CD4-positive, alpha-beta T cell treated with Interferon alpha-2 for 1 hour (primary cell): ENCODE measurements around the gene IL11.
A peak's percentile ranks its signal among the peaks of the same experiment; 100 is the strongest.
"Not testable (repeated sequence)": the region's sequence is repeated elsewhere in the genome, so short reads cannot be mapped to it uniquely, and the experiment has no call there.

ENCODE experiments used
- DNase-seq, 2 donors: peaks; one replicate each; pipeline ENCODE4 v3.0.0-alpha.2; 2020 to 2022

The IL11 gene

DNA sequence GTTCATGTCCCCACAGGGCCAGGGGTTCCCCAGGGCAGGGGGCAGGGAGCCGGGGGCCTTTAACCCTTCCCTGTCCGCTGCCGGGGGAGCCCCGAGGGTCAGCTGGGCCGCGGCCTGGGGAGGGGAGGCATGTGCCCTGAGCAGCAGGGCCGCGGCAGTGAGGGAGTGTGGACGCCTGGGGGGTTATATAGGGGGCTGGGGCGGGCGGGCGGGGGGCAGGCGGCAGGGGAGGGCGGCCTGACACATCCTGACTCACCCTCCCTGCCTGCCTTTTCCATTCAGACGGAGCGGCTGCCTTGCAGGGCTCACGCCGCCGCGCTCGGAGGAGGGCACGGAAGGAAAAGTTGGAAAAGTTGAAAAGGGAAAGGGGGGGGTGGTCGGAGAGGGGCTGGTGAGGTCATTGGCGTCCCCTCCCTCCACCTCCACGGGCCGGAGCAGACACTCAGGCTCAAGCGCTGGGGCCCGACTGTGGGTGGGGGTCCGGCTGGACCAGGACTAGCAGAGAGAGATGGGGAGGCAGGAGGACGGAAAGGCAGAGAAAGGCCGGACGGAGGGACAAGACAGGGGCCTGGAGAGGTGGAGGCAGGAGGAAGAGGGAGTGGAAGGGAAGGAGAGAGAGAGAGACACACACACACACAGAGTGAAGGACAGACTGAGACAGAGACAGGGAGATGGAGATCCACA, at the start of gene IL11:
Gene IL11, minus strand, starts transcription at position 159 of the 684 bp plus-strand sequence. Its CDS starts 153 bp downstream, at position 6.
- DNase-seq: no peak

DNA sequence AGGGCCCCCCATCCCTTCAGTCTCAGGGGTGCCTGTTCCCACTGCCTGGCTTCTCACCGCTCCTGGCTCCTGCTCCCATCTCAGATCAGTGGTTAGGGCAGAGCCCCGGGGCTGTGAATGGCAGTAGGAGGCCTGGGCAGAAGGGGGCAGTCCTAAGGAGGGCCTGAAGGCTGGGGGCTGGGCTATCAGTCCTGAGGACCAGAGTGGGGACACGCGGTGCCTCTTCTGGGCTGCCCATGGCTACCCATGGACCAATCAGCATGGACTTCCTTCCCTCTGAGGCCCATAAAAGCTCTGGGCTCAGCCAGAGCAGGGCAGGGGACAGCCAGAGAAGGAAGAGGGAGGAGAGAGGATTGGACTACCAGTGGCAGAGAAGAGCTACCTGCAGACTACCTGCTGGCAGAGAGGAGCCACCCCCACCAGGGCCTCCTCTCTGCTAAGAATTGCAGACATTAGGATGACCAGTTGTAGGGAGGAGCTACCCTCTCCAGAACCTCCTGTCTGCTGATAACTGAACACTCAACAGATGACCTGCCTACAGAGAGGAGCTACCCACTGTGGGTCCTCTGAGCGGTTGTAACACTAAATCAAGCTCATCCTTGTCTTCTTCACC, 49.5 kb upstream of the IL11 start:
- DNase-seq: no peak

DNA sequence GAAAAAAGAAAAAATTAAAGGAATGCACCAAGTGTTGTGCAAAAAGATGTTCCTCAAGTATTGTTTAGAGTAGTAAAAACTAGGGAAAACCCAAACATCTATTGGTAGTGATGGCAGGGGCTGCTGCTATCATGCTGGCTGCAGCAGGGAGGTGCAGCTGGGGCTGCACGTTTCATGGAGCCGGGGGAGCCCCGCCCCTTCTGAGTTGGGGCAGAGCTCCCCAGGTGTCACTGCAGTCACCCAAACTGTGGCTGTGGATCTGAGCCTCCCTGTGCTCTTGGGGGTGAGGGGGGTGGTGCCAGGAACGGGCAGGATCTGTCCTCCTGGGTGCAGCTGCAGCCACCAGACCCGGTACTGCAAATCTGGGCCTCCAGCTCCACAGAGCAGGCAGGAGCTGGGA, 48.8 kb upstream of the IL11 start:
- DNase-seq: no peak

GRCh38 chr19:55418185-55418584, 47.9 kb upstream of the IL11 start:
- peak; percentile 56 to 75 for DNase-seq

DNA sequence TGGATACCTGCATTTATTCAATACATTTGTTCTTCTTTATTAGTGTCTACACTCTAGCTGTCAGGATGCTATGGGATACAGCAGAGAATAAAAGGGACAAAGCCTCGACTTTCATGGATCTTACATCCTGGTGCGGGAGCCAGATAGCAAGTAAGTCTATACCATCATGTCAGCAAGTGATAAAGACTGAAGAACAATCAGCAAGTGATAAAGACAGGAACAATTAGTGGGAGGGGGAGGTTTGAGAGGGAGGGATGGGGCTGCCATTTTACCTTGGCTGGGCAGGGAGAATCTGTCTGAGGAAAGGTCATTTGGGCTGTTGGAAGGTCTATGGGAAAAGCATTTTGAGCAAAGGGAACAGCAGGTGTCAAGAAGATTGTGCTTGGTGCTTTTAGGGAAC, 39.9 kb upstream of the IL11 start:
- DNase-seq: no peak

DNA sequence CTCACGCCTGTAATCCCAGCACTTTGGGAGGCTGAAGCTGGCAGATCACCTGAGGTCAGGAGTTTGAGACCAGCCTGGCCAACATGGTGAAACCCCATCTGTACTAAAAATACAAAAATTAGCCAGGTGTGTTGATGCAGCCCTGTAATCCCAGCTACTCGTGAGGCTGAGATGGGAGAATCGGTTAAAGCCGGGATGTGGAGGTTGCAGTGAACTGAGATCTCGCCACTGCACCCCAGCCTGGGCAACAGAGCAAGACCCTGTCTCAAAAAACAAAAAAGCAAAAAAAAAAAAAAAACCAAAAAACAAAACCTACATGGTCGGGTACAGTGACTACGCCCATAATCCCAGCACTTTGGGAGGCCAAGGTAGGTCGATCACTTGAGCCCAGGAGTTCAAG, 38.9 kb upstream of the IL11 start:
- DNase-seq: not testable (repeated sequence)

- DNase-seq: no peak
Observed at GRCh38 chr19:55408533-55408872, 38.2 kb upstream of the IL11 start.

DNA sequence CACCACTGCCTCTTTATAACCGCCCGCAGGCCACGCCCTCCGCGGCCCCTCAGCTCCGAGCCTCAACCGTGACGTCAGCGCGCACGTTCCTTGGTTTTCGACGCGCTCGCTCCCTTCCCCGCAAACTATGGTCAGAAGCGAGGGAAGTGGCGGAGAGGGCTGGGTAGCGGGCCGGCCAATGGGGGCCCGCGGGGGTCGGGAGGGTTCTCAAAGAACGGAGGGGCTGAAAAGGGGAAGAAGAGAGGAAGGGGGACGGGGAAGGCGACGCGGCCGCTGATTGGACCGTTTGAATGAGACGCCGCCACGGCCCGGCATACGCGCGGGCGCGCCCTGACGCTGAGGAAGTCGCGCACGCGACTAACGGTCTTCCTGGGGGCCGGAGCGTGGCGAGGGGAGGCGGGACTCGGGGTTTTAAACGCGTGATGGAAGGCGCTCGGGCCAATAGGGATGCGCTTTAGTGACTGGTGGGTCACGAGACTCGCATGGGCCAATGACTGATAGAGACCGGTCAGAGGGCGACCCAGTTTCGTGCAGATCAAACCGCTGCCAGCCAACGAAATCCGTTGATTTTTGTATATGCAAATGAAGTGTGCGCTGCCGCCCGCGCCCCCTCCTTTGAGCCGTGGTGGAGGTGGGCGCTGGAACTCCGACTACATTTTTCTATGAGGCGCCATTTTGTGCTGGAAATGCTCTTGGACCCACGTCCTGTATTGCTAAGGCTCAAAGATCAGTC, 37.7 kb upstream of the IL11 start:
- DNase-seq: peak; percentile 99

DNA sequence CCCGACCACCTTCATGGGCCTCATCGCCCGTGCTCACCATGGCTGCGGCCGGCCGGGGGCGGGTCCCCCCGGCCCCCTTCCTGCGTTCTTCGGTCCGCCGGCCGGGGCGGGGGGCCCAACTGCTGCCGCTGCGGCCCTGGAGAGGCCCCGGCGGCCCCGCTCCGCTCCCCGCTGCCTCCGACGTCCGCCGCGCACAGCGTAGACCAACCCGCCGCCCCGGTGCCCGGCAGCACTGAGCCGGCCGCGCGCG, 37.2 kb upstream of the IL11 start, which contains the start of gene UBE2S:
Gene UBE2S, minus strand, starts transcription at position 239 of the 250 bp plus-strand sequence. Its CDS starts 199 bp downstream, at position 40.
- not testable (repeated sequence) for DNase-seq

DNA sequence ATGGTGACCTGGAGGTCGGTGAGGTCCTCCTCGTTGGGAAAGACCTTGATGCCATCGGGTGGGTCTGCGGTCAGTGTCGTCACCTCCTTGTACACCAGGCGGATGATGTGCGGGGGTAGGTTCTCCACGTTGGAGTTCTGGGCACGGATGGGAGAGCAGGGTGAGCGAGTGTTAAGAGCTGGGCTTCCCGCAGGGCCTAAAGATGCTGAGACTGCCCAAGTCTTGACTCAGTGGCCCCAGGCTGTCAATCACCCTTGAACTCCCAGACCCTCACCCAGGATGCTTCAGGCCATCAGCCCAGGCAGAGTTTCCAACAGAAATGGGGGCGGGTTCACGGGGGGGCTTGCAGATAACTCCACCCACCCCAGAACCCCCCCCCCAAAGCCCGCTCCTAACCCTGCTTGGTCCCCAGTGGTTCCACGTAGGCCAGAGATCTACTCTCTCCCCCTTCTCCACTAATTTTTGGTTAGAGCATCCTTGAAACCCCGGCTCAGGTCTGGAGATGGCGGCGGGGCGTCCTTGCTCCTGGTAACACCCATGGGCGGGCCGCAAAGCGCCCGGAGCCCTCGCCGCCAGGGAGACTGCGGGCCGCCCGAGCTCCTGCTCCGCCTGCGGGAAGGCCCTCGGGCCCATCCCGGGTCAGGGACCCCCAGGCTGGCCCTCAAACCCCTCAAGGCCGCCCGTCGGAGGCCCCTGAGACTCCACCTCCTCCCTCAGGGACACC, 36.7 kb upstream of the IL11 start:
- DNase-seq: peak in 1 of 2 donors; percentile 43

DNA sequence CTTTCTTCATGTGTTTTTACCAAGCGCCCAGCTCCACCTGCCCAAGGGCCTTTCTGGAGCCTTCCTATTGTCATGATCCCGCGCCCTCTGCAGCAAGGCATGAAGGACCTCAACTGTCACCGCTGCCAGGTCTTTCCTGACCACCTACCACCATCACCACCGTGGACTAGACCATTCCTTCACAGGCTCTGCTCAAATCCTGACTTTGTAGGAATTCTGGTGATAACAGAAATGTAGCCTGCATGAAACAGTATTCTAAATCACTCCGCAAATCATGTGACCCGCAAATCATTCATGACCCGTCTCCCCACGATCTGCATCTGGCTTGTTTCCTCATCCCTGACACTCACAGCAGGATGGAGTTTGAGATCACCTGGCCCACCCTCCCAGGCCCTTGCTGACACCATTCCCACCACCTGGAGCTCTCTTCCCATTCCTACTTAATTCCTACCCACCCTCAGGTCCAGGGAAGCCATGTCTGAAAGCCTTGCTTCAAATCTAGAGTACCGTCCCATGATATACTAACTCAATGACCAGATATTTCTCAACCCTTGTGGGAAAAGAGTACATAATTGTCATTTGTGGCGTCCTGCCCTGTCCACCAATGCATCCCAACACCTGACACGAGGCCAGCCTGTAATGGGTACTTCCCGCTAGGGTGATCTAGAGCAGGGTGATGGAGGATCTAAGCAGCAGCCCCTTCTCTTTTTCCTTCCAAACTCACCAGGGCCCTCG, 36.0 kb upstream of the IL11 start:
- DNase-seq: no peak

DNA sequence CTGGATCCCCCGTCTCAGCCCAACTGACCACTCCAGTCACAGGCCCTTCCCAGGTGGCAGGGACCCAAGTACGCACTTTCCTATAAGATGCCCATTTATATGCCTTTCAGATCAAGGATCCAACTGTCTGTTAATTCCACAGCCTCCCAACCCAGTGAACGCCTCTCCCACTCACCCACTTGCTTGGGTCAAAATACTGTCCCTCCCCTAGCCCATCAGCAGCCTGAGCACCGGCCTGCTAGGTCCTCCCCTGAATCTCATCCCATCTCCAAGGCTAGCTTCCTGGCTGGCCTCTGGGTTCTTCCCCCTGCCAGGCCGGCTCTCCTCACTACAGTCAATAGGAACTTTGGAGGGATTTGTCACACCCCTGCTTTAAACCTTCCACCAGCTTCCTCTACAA, 35.4 kb upstream of the IL11 start:
- no peak for DNase-seq

- no peak for DNase-seq
Observed at GRCh38 chr19:55402509-55402908, 32.2 kb upstream of the IL11 start.

GRCh38 chr19:55401390-55401789, 31.1 kb upstream of the IL11 start:
- DNase-seq: not testable (repeated sequence)

- no peak for DNase-seq
Observed at GRCh38 chr19:55400281-55401087, 30.2 kb upstream of the IL11 start.

DNA sequence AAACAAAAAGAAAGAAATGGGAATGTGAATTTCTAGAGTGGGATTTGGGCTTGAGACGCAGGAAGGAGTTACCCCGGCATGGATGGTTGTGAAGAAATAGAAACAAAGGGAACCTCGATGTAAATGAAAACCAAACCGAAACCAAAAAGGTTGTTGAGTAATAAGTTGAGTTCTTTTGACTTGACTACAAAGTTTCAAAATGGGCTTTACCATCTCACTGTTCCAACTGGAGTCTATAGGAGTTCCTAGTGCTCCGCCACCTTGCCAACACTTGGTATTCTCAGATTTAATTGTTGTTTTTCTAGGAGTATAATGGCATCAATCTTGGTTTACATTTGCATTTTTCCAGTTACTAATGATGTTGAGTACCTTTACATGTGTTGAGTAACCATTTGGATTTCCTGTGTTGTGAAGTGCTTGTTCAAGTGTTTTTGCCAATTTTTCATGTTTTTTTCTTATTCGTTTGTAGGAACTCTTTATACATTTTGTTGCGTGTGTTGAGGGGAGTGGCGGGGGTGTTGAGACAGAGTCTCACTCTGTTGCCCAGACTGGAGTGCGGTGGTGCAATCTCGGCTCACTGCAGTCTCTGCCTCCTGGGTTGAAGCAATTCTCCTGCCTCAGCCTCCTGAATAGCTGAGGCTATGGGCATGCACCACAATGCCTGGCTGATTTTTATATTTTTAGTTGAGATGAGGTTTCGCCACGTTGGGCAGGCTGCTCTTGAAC, 28.1 kb upstream of the IL11 start:
- DNase-seq: peak in 1 of 2 donors; percentile 30

DNA sequence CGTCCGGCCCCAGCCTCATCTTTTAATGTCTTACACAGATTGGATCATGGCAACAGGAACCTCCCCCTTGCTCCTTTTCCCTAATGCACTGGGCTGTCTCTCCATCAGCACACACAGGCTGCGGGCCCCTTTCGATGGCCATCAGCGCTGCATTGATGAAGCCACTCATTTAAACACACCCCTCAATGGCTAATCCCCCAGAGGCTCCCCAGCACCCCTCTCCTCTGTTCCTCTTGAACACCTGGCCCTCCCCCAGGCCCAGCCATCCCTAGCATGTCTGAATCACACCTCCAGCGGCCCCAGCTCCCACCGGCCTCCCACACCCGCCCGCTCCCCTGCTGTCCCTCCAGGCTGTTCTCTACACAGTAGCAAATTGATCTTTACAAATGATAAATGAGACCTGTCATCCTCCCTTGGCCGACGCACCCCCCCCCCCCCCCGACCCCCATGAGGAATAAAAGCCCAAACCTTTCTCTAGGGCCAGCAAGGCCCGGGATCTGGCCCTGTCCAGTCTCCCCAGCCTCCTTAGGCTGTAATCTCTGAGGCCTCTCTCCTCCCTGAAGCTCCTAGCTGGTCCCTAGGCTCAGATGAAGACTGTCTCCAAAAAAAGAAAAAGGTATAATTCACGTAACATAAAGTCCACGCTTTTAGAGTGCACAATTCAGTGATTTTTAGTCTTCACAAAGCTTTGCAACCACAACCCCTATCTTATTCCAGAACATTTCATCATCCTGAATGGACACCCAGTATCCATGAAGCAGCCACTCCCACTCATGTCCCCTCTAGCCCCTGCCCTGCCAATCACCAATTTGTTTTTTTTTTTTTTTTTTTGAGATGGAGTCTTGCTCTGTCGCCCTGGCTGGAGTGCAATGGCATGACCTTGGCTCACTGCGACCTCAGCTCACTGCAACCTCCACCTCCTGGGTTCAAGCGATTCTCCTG, 22.8 kb upstream of the IL11 start:
- DNase-seq: no peak

GRCh38 chr19:55391702-55392615, 21.7 kb upstream of the IL11 start:
- DNase-seq: no peak

GRCh38 chr19:55391191-55391670, 21.0 kb upstream of the IL11 start:
- DNase-seq: no peak
